Measurements from ENCODE around the gene TTL.
"Not testable (repeated sequence)": the region's sequence is repeated elsewhere in the genome, so short reads cannot be mapped to it uniquely, and the experiment has no call there.

The TTL gene
- total RNA-seq = 77.3 to 140 (median 115) reads per million in 17 experiments

DNA sequence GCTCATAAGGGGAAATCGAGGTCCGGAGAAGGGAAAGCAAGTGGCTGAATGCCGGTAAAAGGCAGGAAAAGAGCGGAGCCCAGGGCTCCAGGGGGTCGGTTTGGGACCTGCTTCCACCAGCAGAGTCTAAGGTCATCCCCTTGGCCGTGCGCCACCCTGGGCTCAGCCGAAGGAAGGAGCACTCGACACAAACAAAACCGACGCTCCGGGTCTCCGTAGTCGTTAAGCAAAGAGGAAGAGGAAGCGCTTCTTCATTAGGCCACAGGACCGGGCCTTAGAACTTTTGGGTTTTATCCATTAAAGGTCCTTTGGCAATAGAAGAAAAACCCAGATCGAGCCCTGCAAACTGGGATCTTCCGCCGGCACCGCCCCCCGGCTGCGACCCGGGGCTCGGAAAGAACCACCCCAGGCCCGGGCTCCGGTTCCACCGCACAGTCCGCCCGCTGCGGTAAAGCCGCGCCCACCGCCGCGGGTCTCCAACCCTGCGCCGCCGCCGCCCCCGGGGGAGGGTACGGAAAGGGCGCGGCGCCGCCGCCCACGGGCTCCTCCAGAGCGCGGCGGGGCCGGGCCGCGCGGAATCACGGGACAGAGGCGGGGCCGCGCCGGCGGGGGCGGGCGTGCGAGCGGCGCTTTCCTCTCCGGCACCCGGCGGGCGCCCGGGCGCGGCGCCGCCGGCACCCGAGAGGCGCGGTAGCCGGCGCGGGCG is at the start of gene TTL:
TTL (plus strand) TSS at position 629 of the 706 bp plus-strand sequence. CDS start 189 bp downstream, outside the sequence.
- DNase-seq = peak; percentile 89 to 97 (median 94)

DNA sequence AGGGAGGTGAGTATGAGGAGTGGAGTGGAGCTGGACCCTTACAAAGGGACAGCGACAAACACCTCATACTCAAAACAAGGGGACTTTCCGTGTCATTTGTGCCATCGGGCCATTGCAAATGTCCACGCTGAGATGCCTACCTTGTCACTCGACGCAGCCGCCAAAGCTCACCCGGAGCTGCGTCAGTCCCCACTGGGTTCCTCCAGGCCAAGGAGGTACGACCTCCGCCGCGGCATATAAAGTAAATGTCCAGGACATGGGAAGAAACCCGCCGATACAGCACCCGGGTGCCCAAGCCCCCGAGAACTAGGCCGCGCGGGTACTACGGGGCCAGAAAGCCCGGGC is 49.6 kb upstream of the TTL start:
- peak in 2 of 4 experiments; percentile 2 to 3 for DNase-seq

DNA sequence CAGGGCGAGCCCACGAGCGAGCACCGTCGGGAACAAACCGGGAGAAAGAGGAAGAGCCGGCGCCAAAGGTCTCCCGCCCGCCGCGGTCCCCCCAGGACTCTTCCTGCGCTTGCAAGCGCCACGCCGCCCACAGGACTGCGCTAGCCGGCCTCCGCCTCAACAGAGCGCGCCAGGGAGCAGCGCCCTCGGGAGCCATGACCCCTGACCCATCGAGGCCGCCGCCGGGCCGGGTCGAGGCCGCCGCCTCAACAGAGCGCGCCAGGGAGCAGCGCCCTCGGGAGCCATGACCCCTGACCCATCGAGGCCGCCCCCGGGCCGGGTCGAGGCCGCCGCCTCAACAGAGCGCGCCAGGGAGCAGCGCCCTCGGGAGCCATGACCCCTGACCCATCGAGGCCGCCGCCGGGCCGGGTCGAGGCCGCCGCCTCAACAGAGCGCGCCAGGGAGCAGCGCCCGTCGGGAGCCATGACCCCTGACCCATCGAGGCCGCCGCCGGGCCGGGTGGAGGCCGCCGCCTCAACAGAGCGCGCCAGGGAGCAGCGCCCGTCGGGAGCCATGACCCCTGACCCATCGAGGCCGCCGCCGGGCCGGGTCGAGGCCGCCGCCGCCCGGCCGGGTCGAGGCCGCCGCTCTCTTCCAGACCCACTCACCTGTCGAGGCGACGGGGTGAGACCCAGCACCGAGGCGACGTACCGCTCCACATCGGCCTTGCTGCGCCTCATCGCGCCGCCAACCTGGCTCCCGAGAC is 49.0 kb upstream of the TTL start:
- peak; percentile 55 to 78 (median 62) for DNase-seq

DNA sequence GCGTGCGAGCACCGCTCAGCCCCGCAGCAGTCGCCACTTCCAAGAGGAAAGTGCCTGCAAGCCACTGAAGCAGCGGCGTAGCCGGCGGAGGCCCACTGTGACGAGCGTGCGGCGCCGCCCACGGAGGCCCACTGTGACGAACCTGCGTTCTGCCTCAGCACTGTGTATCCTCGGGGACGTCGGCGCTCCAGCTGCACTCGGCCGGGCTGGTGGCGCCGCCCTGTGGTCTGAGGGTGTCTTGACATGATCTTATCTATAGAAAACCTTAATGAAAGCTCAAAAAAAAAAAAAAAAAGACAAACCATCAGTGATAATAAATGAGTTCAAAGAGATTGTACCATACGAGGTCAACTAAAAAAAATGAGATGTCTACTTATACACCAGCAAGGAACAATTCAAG is 48.5 kb upstream of the TTL start, which contains the start of gene RGPD8:
RGPD8 (minus strand) TSS at position 166 of the 400 bp plus-strand sequence. CDS start 192 bp downstream, outside the sequence.
- DNase-seq = peak; percentile 93 to 96 (median 94)

DNA sequence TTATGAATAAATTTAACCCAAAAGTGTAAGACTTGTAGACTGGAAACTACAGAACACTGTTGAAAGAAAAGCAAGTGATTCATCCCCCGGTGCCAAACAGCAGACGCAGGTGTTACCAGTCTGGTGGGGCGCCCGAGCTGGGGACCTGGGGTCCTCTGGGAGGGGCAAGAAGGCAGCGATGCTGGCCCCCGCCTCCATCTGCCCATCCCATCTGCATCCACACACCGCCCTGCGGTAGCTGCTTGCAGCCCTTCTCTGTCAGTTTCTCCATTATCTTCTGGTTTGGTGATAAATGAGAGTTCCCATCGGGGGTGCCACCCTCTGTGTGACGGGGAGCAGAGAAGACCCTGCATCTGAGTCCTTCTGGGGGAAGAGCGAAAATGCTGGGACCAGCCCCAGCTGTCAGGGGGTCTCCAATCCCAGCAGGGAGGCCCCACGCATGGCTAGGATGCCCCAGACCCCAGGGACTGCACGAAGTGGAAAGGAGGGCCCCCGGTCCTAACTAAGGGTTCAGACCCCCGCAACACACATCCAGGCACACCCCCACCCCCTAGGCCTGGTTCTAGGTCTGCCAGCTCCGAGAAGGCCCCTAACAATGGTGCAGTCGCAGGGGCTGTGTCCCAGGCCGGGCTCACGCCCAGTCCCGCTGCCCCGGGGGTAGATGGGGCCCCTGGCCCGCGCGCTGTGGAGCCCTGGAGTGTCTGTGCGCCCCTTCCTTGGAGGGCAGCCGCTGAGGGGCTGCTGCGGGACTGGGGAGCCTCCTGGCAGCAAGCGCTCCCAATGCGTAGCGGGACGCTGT is 47.8 kb upstream of the TTL start:
- DNase-seq = no peak

DNA sequence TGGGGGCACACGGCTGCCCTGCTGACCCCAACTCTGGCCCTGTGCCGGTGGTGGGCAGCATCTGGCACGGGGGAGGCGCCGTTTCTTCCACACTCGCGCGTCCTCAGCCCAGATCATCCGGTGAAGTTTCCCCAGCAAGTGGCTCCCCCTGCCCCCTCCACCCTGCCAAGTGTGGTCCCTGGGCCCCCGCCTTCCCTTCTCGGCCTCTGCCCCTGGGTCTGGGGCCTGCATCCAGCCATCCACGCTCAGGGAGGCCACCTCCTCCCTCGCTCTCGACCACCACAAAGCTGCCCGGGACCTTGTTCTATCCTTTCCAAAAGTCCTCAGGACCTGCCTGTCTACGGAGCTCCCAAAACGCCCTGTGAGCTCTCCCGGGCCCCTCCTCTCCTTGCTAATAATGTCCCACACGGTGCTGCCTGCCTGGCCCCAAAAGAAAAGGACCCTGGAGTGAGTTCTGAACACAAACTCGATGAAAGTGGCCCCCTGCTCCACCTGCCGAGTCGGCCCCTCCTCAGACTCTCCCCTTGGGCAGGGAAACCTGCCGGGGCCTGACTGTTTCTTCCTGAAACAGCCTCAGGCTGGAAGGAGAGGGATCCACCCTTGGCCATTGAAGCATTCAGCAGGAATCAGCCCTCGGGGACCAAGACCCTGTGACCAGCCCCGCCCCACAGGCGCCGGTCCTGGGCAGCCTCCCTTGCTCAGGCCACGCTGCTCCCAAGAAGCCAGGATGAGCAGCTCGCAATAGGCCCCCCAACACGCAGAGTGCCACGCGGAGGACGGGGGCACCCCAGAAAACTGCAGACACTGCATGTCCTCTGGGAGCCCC is 46.9 kb upstream of the TTL start:
- not testable (repeated sequence) for DNase-seq

DNA sequence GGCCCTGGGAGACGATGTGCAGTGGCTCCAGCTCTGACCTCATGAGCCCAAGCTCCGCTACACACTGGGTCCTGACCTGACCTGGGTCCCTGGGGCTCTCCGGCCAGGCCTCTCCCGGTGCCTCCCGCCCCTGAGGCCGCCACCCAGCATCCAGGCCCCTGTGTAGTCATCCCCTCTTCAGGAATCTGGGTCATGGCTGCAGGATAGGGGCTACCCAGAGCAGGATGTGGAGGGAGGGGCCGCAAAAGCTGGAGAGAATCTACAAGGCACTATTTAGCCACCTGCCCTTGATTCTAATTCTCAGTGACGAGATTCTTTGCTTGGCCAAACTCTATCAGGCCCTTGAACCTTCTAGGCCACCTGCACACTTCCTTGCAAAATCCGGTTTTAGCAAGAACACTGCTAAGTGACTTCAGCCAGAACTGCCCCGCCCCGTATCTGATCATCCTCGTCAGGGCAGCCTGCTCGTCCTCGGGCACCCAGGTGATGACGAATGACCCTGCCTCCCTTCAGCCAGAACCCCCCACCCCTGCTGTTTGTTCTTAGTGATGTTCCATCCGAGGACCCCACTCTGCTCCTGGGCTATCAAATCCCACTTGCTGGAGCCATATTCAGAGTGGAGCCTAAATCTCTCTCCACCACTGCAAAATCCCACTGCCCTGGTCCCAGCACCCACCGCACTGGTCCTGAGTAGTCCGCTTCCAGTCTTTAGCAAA is 46.1 kb upstream of the TTL start:
- DNase-seq = not testable (repeated sequence)

DNA sequence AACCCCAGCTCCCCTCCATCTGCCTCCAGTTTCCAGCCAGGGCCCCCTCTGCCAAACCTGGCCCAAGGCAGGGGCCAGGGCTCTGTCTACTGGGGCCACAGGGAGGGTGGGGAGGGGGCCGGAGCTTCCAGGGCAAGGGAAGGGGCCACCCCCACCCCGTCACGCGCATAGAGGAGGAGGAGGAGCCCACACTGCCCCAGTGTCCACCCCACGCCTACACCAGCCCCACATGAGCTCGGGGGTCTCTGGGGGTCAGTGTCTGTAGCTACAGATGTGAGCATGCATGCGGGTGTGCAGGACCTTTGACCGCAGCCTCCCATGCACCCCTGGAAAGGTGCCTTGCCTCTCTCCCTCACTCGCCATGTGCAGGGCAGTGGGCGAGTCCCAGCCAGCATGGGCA is 45.0 kb upstream of the TTL start:
- DNase-seq = not testable (repeated sequence)

DNA sequence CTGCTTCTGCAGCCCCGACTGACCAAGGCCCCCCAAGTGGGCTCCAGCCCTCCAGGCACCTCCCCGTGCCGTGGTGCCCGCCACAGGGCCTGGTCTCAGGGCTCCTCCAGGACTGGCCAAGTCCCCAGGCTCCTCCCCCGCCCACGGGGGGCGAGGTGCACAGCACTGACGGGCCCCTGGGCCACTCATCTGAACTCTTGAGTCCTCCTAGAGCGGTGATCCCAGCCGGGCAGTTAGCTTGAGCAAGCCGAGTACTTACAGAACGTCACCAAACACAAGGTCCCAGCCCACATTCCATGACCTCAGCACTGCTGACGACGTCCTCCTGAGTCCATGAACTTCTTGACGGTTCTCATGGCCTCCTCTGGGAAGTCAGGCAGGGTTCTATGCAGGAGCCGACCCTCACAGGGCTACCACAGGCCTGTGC is 44.5 kb upstream of the TTL start:
- not testable (repeated sequence) for DNase-seq

DNA sequence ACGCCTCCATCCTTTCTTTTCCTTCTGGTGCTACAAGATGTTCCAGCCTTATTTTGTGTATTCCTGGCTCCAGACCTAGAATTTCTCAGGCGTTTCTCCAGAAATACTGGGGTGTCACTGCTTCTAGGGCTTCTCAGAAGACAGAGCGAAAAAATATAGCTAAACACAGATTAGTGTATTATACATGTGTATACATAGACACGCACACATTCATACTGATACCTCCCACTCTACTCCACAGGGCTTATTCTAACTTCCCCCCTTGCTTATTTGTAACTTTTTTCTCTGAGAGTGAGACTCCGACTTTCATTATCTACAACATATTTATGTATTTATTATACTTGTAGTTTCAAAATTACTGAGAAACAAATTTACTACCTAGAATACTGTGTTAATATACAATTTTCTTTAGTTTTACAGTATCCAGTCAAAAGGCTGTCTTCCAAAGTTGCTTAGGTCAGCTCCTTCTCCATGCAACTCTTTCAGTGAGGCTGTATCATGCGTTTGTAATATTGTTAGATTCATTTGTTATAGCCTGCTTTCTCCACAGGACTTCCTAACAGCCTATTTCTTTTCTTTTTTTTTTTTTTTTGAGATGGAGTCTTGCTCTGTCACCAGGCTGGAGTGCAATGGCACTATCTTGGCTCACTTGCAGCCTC is 43.2 kb upstream of the TTL start:
- DNase-seq = not testable (repeated sequence)

DNA sequence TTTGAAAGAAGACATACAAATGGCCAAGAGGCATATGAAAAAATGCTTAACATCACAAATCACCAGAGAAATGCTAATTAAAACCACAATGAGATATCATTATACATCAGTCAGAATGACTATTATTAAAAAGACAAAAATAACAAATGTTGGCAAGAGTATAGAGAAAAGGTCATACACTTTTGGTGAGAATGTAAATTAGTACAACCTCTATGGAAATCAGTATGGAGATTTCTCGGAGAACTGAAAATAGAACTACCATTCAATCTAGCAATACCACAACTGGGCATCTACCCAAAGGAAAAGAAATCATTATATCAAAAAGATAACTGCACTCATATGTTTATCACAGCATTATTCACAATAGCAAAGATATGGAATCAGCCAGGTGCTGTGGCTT is 37.7 kb upstream of the TTL start:
- not testable (repeated sequence) for DNase-seq

DNA sequence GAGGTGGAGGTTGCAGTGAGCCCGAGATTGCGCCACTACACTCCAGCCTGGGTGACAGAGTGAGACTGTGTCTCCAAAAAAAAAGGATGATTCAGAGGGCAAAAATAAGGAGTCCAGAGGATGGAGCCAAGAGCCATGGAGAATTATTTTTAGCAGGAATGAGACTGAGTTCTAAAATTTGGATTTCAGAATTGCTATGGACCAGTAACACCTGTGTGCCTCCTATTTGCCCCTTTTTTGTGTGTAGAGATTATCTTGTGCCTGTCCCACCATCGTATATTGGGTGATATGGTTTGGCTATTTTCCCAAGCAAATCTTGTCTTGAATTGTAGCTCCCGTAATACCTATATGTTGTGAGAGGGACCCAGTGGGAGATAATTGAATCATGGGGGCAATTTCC is 32.1 kb upstream of the TTL start:
- no peak for DNase-seq

DNA sequence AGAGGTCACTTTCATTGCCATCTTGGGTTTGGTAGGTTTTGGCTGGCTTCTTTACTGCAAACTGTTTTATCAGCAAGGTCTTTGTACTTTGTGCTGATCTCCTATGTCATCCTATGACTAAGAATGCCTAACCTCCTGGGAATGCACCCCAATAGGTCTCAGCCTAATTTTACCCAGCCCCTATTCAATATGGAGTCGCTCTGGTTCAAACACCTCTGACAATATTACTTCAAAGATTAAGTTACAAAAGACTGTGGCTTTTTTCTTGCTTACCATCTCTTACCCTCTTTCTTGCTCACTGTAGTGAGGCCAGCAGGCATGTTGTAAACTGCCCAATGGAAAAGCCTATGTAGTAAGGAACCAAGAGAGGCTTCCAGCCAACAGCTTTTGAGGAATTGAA is 30.6 kb upstream of the TTL start:
- DNase-seq = no peak

DNA sequence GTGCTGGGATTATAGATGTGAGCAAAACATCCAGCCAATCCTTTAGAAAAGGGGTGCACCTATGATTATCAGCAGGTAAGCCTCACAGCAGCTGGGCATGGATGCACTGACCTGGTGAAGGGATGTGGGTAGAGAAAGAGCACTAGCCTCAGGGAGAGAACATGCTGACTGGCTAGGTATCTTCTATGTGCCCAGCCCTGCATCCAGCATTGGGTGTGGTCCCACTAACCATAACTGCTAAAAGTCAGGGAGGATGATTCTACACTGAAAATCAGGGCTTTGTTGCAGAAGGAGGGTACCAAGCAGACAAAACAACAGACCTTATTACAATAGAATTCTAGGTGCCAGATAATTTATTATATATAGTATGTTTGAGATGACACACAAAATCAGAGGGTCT is 27.4 kb upstream of the TTL start:
- no peak for DNase-seq

DNA sequence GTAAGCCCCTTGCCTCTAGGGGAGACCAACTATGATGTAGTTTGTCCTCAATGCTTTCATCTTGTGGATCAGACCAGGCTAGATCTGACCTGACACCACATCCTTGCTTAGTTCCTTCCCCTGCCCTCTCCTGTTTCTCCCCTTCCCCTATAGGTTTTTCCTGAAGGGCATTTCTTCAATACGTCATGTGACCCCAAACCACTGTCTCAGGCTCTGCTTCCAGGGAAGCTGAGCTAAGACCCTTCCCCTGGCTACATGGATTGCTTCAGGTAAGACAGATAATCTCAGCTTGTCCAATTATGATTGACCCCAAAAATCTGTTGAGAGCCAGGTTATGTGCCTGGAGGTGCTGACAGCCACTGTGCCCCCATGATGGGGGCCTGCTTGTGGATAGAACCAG is 22.6 kb upstream of the TTL start:
- no peak for DNase-seq

DNA sequence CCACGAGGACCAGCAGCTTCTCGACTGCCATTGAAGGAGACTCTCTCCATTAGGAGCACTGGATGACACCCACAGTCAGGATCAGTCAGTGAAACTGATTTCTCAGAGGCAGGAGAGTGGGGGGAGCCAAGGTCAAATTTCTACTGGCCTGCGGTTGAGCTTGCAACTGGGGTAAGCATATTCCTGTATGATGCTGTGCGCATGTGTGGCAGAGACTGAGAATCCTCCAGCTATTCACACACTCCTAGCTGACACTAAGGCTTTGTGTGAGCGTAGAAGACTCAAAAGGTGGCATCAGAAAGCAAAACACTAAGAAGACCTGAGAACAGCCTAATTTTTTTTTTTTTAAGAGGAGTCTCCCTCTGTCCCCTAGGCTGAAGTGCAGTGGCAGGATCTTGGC is 19.8 kb upstream of the TTL start:
- DNase-seq = no peak

DNA sequence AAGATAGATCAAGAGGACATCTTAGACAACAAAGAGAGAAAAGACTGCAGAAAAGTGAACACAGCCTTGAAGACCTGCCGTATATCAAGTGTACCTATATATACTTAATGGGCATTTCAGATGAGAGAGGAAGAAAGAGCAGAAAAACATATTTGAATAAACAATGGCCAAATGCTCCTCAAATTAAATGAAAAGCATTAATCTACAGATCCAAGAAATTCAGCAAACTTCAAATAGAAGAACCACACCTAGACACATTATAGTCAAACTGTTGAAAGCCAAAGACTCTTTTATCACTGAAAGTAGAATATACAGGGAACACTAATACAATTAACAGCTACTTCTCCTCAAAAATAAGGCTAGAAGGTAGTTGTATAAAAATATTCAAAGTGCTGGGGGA is 18.7 kb upstream of the TTL start:
- DNase-seq = no peak

DNA sequence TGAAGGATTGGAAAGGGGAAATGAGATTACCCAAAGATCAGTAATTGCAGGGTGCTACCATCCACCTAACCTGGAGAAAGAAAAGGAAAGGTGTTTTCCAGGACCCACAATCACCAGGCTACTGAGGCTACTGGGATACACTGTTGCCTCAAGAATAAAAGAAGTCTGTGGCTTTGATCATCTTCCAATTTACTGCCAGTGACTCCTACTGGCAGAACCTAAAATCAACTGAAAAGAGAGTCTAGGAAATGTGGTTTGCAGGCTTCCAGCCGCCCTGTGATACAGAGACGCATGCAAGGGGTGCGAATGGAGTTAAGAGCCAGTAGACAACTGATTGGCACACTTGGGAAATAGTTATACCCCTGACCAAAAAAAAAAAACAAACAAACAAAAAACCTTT is 16.6 kb upstream of the TTL start:
- peak in 2 of 4 experiments; percentile 9 for DNase-seq

DNA sequence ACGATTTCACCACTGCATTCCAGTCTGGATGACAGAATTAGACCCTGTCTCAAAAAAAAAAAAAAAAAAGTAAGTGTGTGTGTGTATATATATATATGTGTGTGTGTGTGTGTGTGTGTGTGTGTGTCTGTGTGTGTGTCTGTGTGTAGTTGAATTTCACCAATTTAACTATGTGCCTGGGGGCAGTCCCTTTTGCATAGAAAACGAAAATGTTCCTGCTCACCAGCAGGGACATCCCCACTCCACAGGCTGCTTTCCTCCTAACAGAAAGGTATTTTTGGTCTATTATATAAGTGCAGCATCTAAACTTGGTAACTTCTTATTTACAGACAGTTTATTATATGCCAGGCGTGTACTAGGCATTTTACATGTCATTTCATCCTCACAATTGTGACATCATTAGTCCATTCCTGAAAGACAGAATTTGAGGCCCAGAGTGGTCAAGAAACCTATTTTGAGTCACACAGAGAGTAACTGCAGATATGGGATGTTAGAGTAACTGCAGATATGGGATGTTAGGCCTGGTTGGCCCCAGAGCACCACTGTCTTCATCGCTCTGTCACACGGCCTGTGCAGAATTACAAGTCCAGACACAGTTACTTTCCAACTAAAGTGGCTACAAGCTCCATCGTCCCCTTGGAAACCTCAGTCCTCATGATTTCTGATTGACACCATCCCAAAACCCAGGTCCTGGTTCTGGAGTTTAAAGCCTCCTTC is 9.3 kb upstream of the TTL start:
- DNase-seq = no peak

DNA sequence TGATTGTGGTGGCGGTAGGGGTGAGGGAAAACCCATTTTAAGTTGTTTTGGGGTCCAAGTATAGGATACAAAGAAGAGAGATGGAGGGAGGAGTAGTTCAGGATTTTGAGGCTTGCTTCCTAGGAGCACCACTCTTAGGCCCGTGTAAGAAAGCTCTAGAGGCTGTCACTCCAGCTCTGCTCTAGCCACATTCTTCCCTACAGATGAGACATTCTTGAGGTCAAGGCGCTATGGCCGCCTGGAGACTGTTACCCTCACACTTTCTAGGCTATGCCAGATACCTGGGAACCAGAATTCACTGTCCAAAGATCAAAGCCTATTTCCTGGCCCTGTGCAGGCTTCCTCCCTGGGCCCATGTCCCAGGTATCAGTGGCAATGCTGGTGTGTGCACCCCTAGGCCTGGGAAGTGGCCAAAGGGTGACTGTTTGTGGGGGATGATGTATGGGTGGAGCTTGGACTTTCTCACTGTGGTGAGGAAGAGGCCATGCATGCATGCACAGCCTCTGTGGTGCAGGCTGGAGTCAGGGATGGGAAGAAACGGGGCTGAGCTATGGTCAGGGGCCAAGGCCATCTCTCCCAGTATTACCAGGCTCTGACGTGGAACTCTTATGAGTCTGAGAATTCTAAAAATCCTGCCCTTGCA is 7.0 kb upstream of the TTL start:
- no peak for DNase-seq

Data from suppressor macrophage (primary cell).